ENCODE data around the gene CPLANE1. TPM values are rescaled to one million over a fixed set of nuclear protein-coding genes. Genes with fewer than 3 reads are reported as not detected.
A peak's percentile ranks its signal among the peaks of the same experiment; 100 is the strongest.
"Not testable (repeated sequence)": the region's sequence is repeated elsewhere in the genome, so short reads cannot be mapped to it uniquely, and the experiment has no call there.

CPLANE1 gene
- total RNA-seq, 1 experiment from 2014 or later = 15.5 TPM

- Histone ChIP-seq H3K36me3 (no peaks in the 10 kb centered on the region), H3K9me3 (replicated peaks) (no peaks in the 10 kb centered on the region), H3K27me3 (replicated peaks) (no peaks in the 10 kb centered on the region), H3K4me1 (replicated peaks) (peaks cover 37% of the 10 kb centered on the region), H3K27ac (no peak overlapping the region), H3K4me3 (no peak overlapping the region)
- DNase-seq (ENCODE audit: low read depth in 1 of 2, low spot score in 2 of 2) = no peak
Measured at GRCh38 chr5:37088009-37088408, 161.2 kb downstream of the CPLANE1 start.

- Histone ChIP-seq H3K27me3 (replicated peaks) (no peaks in the 10 kb centered on the region), H3K9me3 (replicated peaks) (no peaks in the 10 kb centered on the region), H3K36me3 (no peaks in the 10 kb centered on the region), H3K27ac (peak overlapping the region; percentile 35), H3K4me1 (replicated peaks) (peaks cover 51% of the 10 kb centered on the region), H3K4me3 (no peak overlapping the region)
- peak; percentile 55 to 64 for DNase-seq (ENCODE audit: low read depth in 1 of 2, low spot score in 2 of 2)
Measured at GRCh38 chr5:37086466-37087173, 162.6 kb downstream of the CPLANE1 start.

- peak overlapping the region; percentile 35 for H3K27ac ChIP-seq
- DNase-seq (ENCODE audit: low read depth in 1 of 2, low spot score in 2 of 2) = peak in 1 of 2 experiments; percentile 18
- H3K4me1 ChIP-seq (replicated peaks) = peaks cover 50% of the 10 kb centered on the region
- H3K27me3 ChIP-seq (replicated peaks); H3K4me3 ChIP-seq; H3K9me3 ChIP-seq (replicated peaks); H3K36me3 ChIP-seq: not testable (repeated sequence)
Measured at GRCh38 chr5:37086026-37086425, 163.2 kb downstream of the CPLANE1 start.

- Histone ChIP-seq H3K36me3 (peaks cover 12% of the 10 kb centered on the region; the same call in 1 of the 2 replicates), H3K4me1 (replicated peaks) (peaks cover 44% of the 10 kb centered on the region)
- H3K4me3 ChIP-seq; H3K27me3 ChIP-seq (replicated peaks); H3K9me3 ChIP-seq (replicated peaks); H3K27ac ChIP-seq: not testable (repeated sequence)
- peak in 1 of 2 experiments; percentile 40 for DNase-seq (ENCODE audit: low read depth in 1 of 2, low spot score in 2 of 2)
Measured at GRCh38 chr5:37082977-37083376, 166.2 kb downstream of the CPLANE1 start.

- peaks cover 25% of the 10 kb centered on the region for H3K4me1 ChIP-seq (replicated peaks)
- H3K9me3 ChIP-seq (replicated peaks) = no peaks in the 10 kb centered on the region
- no peak overlapping the region for H3K4me3 ChIP-seq
- peaks cover 13% of the 10 kb centered on the region; the same call in 1 of the 2 replicates for H3K36me3 ChIP-seq
- DNase-seq (ENCODE audit: low read depth in 1 of 2, low spot score in 2 of 2) = no peak
- no peak overlapping the region for H3K27ac ChIP-seq
- no peaks in the 10 kb centered on the region for H3K27me3 ChIP-seq (replicated peaks)
Measured at GRCh38 chr5:37080697-37081096, 168.5 kb downstream of the CPLANE1 start.

GRCh38 chr5:37077146-37077545, 172.0 kb downstream of the CPLANE1 start:
- Histone ChIP-seq H3K4me3 (no peak overlapping the region), H3K9me3 (replicated peaks) (no peaks in the 10 kb centered on the region), H3K4me1 (replicated peaks) (peaks cover 18% of the 10 kb centered on the region), H3K27me3 (replicated peaks) (no peaks in the 10 kb centered on the region), H3K36me3 (peaks cover 13% of the 10 kb centered on the region; the same call in 1 of the 2 replicates), H3K27ac (no peak overlapping the region)
- DNase-seq (ENCODE audit: low read depth in 1 of 2, low spot score in 2 of 2) = no peak

- H3K27ac ChIP-seq = no peak overlapping the region
- no peaks in the 10 kb centered on the region for H3K27me3 ChIP-seq (replicated peaks)
- no peaks in the 10 kb centered on the region for H3K9me3 ChIP-seq (replicated peaks)
- peaks cover 19% of the 10 kb centered on the region for H3K4me1 ChIP-seq (replicated peaks)
- DNase-seq (ENCODE audit: low read depth in 1 of 2, low spot score in 2 of 2) = no peak
- H3K4me3 ChIP-seq = no peak overlapping the region
- peaks cover 13% of the 10 kb centered on the region; the same call in 1 of the 2 replicates for H3K36me3 ChIP-seq
Measured at GRCh38 chr5:37075399-37075950, 173.7 kb downstream of the CPLANE1 start.

GRCh38 chr5:37071901-37072581, 177.1 kb downstream of the CPLANE1 start:
- Histone ChIP-seq H3K36me3 (no peaks in the 10 kb centered on the region), H3K9me3 (replicated peaks) (no peaks in the 10 kb centered on the region), H3K4me1 (replicated peaks) (peaks cover 19% of the 10 kb centered on the region), H3K27ac (peak overlapping the region; percentile 67), H3K4me3 (no peak overlapping the region), H3K27me3 (replicated peaks) (no peaks in the 10 kb centered on the region)
- peak; percentile 52 to 75 for DNase-seq (ENCODE audit: low read depth in 1 of 2, low spot score in 2 of 2)

GRCh38 chr5:37071487-37071886, 177.7 kb downstream of the CPLANE1 start:
- Histone ChIP-seq H3K27me3 (replicated peaks) (no peaks in the 10 kb centered on the region), H3K27ac (peak overlapping the region; percentile 67), H3K4me1 (replicated peaks) (peaks cover 19% of the 10 kb centered on the region), H3K4me3 (no peak overlapping the region), H3K36me3 (no peaks in the 10 kb centered on the region), H3K9me3 (replicated peaks) (no peaks in the 10 kb centered on the region)
- DNase-seq (ENCODE audit: low read depth in 1 of 2, low spot score in 2 of 2) = no peak

GRCh38 chr5:37064442-37064841, 184.7 kb downstream of the CPLANE1 start:
- Histone ChIP-seq H3K9me3 (replicated peaks) (no peaks in the 10 kb centered on the region), H3K36me3 (peaks cover 44% of the 10 kb centered on the region), H3K27me3 (replicated peaks) (no peaks in the 10 kb centered on the region), H3K27ac (no peak overlapping the region), H3K4me1 (replicated peaks) (no peaks in the 10 kb centered on the region), H3K4me3 (no peak overlapping the region)
- DNase-seq (ENCODE audit: low read depth in 1 of 2, low spot score in 2 of 2) = no peak

- no peak for DNase-seq (ENCODE audit: low read depth in 1 of 2, low spot score in 2 of 2)
- H3K36me3 ChIP-seq = peaks cover 48% of the 10 kb centered on the region
- H3K27me3 ChIP-seq (replicated peaks) = no peaks in the 10 kb centered on the region
- H3K4me3 ChIP-seq = no peak overlapping the region
- H3K9me3 ChIP-seq (replicated peaks) = no peaks in the 10 kb centered on the region
- no peak overlapping the region for H3K27ac ChIP-seq
- H3K4me1 ChIP-seq (replicated peaks) = no peaks in the 10 kb centered on the region
Measured at GRCh38 chr5:37063739-37064138, 185.4 kb downstream of the CPLANE1 start.

GRCh38 chr5:37060030-37060429, 189.1 kb downstream of the CPLANE1 start:
- no peak overlapping the region for H3K27ac ChIP-seq
- peaks cover 66% of the 10 kb centered on the region for H3K36me3 ChIP-seq
- H3K27me3 ChIP-seq (replicated peaks) = no peaks in the 10 kb centered on the region
- DNase-seq (ENCODE audit: low read depth in 1 of 2, low spot score in 2 of 2) = no peak
- H3K4me3 ChIP-seq = no peak overlapping the region
- no peaks in the 10 kb centered on the region for H3K4me1 ChIP-seq (replicated peaks)
- H3K9me3 ChIP-seq (replicated peaks) = no peaks in the 10 kb centered on the region

GRCh38 chr5:37056762-37057161, 192.4 kb downstream of the CPLANE1 start:
- Histone ChIP-seq H3K9me3 (replicated peaks) (no peaks in the 10 kb centered on the region), H3K27me3 (replicated peaks) (no peaks in the 10 kb centered on the region)

More at GRCh38 chr5:37056762-37057161, 192.4 kb downstream of the CPLANE1 start:
- DNase-seq (ENCODE audit: low read depth in 1 of 2, low spot score in 2 of 2) = no peak
- Histone ChIP-seq H3K4me3 (no peak overlapping the region), H3K4me1 (replicated peaks) (no peaks in the 10 kb centered on the region), H3K36me3 (peaks cover 69% of the 10 kb centered on the region), H3K27ac (no peak overlapping the region)

Data from SJSA1 (cell line).